ENCODE data around the gene TNFRSF13B. TPM values are rescaled to one million over a fixed set of nuclear protein-coding genes. Genes with fewer than 3 reads are reported as not detected.
A peak's percentile ranks its signal among the peaks of the same experiment; 100 is the strongest.

The TNFRSF13B gene
- total and polyA plus RNA-seq, 10 of the 15 experiments (the other 5 are each of a cell fraction or from before 2014, with no cell fraction given), result 15.5 to 231 (median 119) TPM

DNA sequence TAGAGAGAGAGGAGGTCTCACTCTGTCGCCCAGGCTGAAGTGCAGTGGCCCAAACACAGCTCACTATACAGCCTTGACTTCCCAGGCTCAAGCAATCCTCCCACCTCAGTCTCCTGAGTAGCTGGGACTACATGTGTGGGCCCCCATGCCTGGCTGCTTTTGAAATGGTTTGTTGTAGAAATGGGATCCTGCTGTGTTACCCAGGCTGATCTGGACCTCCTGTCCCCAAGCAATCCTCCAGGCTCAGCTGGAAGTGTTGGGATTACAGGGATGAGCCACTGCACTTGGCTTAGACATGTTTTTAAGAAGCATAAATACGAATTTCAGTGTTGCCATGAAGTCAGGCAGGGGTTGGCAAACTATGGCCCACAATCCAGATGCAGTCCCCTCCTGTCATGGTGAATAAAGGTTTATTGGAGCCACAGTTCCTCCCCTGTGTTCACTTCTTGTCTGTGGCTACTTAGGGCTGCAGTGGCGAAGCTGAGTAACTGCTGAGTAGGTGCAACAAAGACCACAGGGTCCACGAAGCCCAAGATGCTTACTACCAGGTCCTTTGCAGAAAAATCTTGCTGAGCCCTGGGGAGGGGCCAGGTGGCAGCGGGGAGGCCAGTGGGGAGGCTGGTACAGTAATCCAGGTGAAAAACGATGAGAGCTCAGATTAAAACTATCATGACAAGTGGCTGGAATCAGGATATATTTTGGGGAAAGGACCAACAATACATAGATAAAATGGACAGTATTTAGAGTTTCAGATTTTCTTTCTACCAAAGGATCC is 35.2 kb downstream of the TNFRSF13B start:
- RAD21 ChIA-PET (ENCODE audit: unreplicated experiment), result no interaction called here
- DNase-seq (ENCODE audit: low read depth, low spot score) (no peak), ATAC-seq (no peak; the same call in 1 of the 3 replicates), FAIRE-seq (no peak)
- Histone ChIP-seq H3K4me1 (ENCODE audit: control insufficient read depth, insufficient read depth, low read length) (no peaks in the 10 kb centered on the region), H3K27me3 (replicated peaks in 1 of 2; ENCODE audit: control insufficient read depth in 2 of 2, insufficient read depth in 2 of 2, low read length in 1 of 2) (no peaks in the 10 kb centered on the region), H3K27ac (ENCODE audit: control insufficient read depth, insufficient read depth) (no peak overlapping the region), H3K9ac (ENCODE audit: control insufficient read depth, insufficient read depth, low read length) (no peak overlapping the region), H3K79me2 (ENCODE audit: control insufficient read depth, insufficient read depth, low read length) (peaks cover 2% of the 10 kb centered on the region), H3K9me3 (replicated peaks; ENCODE audit: control insufficient read depth, insufficient read depth, low read length) (no peaks in the 10 kb centered on the region), H3K4me2 (ENCODE audit: control insufficient read depth, insufficient read depth) (no peak overlapping the region), H3K4me3 (no peak overlapping the region), H3K36me3 (ENCODE audit: control insufficient read depth in 2 of 2, insufficient read depth in 2 of 2, low read length in 1 of 2) (peaks cover 35 to 39% of the 10 kb centered on the region in 2 experiments), H2AFZ (ENCODE audit: control insufficient read depth, low read depth, low read length) (no peak overlapping the region), H4K20me1 (ENCODE audit: control insufficient read depth, insufficient read depth) (no peaks in the 10 kb centered on the region; the same call in 1 of the 2 replicates)
- TSS peak; percentile 7 for BruUV-seq (replicated peaks)
- in situ Hi-C loops (cut with MboI), result no loop called here
- POLR2A ChIA-PET, result interaction anchor here (0.6 to 0.7 kb wide), 2 partner anchors 27 to 529 kb away, joined by 3 read pairs; no protein-coding TSS in a partner anchor
- intact Hi-C loops (cut with micrococcal nuclease; ENCODE audit: unreplicated experiment), result no loop called here
- CTCF ChIA-PET, result interaction anchor here (0.9 kb wide), 1 partner anchor 55 kb away, joined by 3 read pairs; no protein-coding TSS in a partner anchor
- no peak for TF ChIP-seq RAD21 (IDR thresholded peaks at IDR 0.05; ENCODE audit: insufficient read depth, low read depth, low read length)
- TF ChIP-seq POLR2AphosphoS5 (IDR thresholded peaks at IDR 0.05; ENCODE audit: low read length), result 0 out of 2 replicates have a peak, but pooled peaks have one; percentile 22
- SMC1A ChIA-PET (ENCODE audit: uncharacterized antibody, unreplicated experiment), result interaction anchor here (0.6 kb wide), 1 partner anchor 50 kb away, joined by 3 read pairs; no protein-coding TSS in a partner anchor
- WGBS (ENCODE audit: insufficient coverage, insufficient replicate concordance, low lambda C conversion rate, missing lambda C conversion rate), result 61% methylated on average over 6 of the region's 6 CpGs

GRCh38 chr17:16935786-16936185 is 36.1 kb downstream of the TNFRSF13B start:
- no TSS peak for BruUV-seq (replicated peaks)
- Histone ChIP-seq H3K4me1 (ENCODE audit: control insufficient read depth, insufficient read depth, low read length) (no peaks in the 10 kb centered on the region), H3K9ac (ENCODE audit: control insufficient read depth, insufficient read depth, low read length) (no peak overlapping the region), H3K9me3 (replicated peaks; ENCODE audit: control insufficient read depth, insufficient read depth, low read length) (no peaks in the 10 kb centered on the region), H4K20me1 (ENCODE audit: control insufficient read depth, insufficient read depth) (no peaks in the 10 kb centered on the region), H3K36me3 (ENCODE audit: control insufficient read depth in 2 of 2, insufficient read depth in 2 of 2, low read length in 1 of 2) (peaks cover 26 to 33% of the 10 kb centered on the region in 2 experiments), H3K79me2 (ENCODE audit: control insufficient read depth, insufficient read depth, low read length) (no peaks in the 10 kb centered on the region; the same call in 1 of the 2 replicates), H3K27me3 (replicated peaks in 1 of 2; ENCODE audit: control insufficient read depth in 2 of 2, insufficient read depth in 2 of 2, low read length in 1 of 2) (no peaks in the 10 kb centered on the region), H3K4me2 (ENCODE audit: control insufficient read depth, insufficient read depth) (no peak overlapping the region), H2AFZ (ENCODE audit: control insufficient read depth, low read depth, low read length) (no peak overlapping the region), H3K27ac (ENCODE audit: control insufficient read depth, insufficient read depth) (no peak overlapping the region), H3K4me3 (no peak overlapping the region)
- ATAC-seq (peak; percentile 6; the same call in 1 of the 3 replicates), DNase-seq (ENCODE audit: low read depth, low spot score) (no peak), FAIRE-seq (no peak)
- in situ Hi-C loops (cut with MboI), result no loop called here
- WGBS (ENCODE audit: insufficient coverage, insufficient replicate concordance, low lambda C conversion rate, missing lambda C conversion rate), result 81% methylated on average over 5 of the region's 5 CpGs
- ChIA-PET CTCF (interaction anchor here (0.9 kb wide), 1 partner anchor 56 kb away, joined by 3 read pairs; no protein-coding TSS in a partner anchor), RAD21 (ENCODE audit: unreplicated experiment) (interaction anchor here (1.0 kb wide), 1 partner anchor 53 kb away, joined by 3 read pairs; no protein-coding TSS in a partner anchor), SMC1A (ENCODE audit: uncharacterized antibody, unreplicated experiment) (no interaction called here), POLR2A (no interaction called here)
- intact Hi-C loops (cut with micrococcal nuclease; ENCODE audit: unreplicated experiment), result no loop called here
- TF ChIP-seq BCL3 (IDR thresholded peaks at IDR 0.05; ENCODE audit: borderline replicate concordance, insufficient read depth, low read depth, low read length, poor library complexity, severe bottlenecking) (peak; percentile 7), SPI1 (IDR thresholded peaks at IDR 0.05; ENCODE audit: borderline replicate concordance, insufficient read depth, low read depth, low read length) (no peak)
- TF ChIP-seq, protein P1, sequence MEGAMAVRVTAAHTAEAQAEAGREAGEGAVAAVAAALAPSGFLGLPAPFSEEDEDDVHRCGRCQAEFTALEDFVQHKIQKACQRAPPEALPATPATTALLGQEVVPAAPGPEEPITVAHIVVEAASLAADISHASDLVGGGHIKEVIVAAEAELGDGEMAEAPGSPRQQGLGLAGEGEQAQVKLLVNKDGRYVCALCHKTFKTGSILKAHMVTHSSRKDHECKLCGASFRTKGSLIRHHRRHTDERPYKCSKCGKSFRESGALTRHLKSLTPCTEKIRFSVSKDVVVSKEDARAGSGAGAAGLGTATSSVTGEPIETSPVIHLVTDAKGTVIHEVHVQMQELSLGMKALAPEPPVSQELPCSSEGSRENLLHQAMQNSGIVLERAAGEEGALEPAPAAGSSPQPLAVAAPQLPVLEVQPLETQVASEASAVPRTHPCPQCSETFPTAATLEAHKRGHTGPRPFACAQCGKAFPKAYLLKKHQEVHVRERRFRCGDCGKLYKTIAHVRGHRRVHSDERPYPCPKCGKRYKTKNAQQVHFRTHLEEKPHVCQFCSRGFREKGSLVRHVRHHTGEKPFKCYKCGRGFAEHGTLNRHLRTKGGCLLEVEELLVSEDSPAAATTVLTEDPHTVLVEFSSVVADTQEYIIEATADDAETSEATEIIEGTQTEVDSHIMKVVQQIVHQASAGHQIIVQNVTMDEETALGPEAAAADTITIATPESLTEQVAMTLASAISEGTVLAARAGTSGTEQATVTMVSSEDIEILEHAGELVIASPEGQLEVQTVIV (IDR thresholded peaks at IDR 0.05; ENCODE audit: borderline replicate concordance, partially characterized antibody), result no peak
